GM12878 (cell line): ENCODE measurements around the gene MAPK13. TPM values are rescaled to one million over a fixed set of nuclear protein-coding genes. Genes with fewer than 3 reads are reported as not detected.

Experiments
- ATAC-seq: fragments of 200-7000 bp; cut with Tn5 transposase; 3 replicates; pipeline ENCODE4 v1.9.1; 2020; ENCODE audit warnings: mild to moderate bottlenecking, moderate library complexity
- BruUV-seq: library from RNA; stranded (reverse); fragments of 400-500 nt; replicated peaks from 2 replicates; lab custom pipeline; 2021; lab: Mats Ljungman, UMichigan
- CTCF ChIA-PET: fragments of 300-600 bp; sonication (Branson Sonifier 250); formaldehyde crosslinking; extraction: SDS; loops from one replicate; lab custom pipeline; 2021; ENCODE audit warnings: inconsistent platforms; lab: Yijun Ruan, JAX
- POLR2A ChIA-PET: fragments of 350-600 bp; formaldehyde crosslinking; extraction: SDS; loops from one replicate; lab custom pipeline; 2021; ENCODE audit warnings: inconsistent platforms; lab: Charles Lee
- RAD21 ChIA-PET: fragments of 300-600 bp; sonication (Branson Sonifier 250); formaldehyde crosslinking; loops from one replicate; lab custom pipeline; 2023; ENCODE audit warnings: antibody characterized with exemption; ENCODE audit not compliant: unreplicated experiment; lab: Charles Lee
- SMC1A ChIA-PET: fragments of 300-600 bp; sonication (Branson Sonifier 250); formaldehyde crosslinking; loops from one replicate; lab custom pipeline; 2023; ENCODE audit not compliant: unreplicated experiment, uncharacterized antibody; lab: Charles Lee
- DNase-seq: peaks from one replicate; pipeline ENCODE4 v3.0.0-alpha.2; 2011; ENCODE audit warnings: low read depth, low spot score
- FAIRE-seq: peaks from 3 replicates; lab custom pipeline; 2011; peaks lifted over from hg19 to GRCh38; lab: Jason Lieb, UNC
- H2AFZ ChIP-seq: 2 replicates; pipeline ENCODE4 v1.6.0; 2011; ENCODE audit warnings: low read depth, low read length, control low read depth; ENCODE audit not compliant: control insufficient read depth
- H3K27ac ChIP-seq: 2 replicates; pipeline ENCODE4 v1.5.1; 2011; ENCODE audit warnings: control low read depth; ENCODE audit not compliant: control insufficient read depth, insufficient read depth
- H3K27me3 ChIP-seq, 2 experiments: replicated peaks in 1 of 2; 2 replicates each; pipeline versions ENCODE4 v1.6.0 to v1.6.1; 2011; ENCODE audit warnings: low read length in 1 of 2; ENCODE audit not compliant: control insufficient read depth in 2 of 2, insufficient read depth in 2 of 2
- H3K36me3 ChIP-seq, 2 experiments: 2 replicates each; pipeline ENCODE4 v1.5.1; 2011; ENCODE audit warnings: low read length in 1 of 2; ENCODE audit not compliant: control insufficient read depth in 2 of 2, insufficient read depth in 2 of 2
- H3K4me1 ChIP-seq: 2 replicates; pipeline ENCODE4 v1.6.1; 2011; ENCODE audit warnings: mild to moderate bottlenecking, low read length, moderate library complexity, mixed read lengths; ENCODE audit not compliant: control insufficient read depth, insufficient read depth
- H3K4me2 ChIP-seq: 2 replicates; pipeline ENCODE4 v1.6.0; 2011; ENCODE audit warnings: control low read depth; ENCODE audit not compliant: control insufficient read depth, insufficient read depth
- H3K4me3 ChIP-seq: fragments of 200-600 bp; sonication (generic); 2 replicates; pipeline ENCODE4 v1.5.1; 2016
- H3K79me2 ChIP-seq: 2 replicates; pipeline ENCODE4 v1.6.0; 2011; ENCODE audit warnings: low read length; ENCODE audit not compliant: control insufficient read depth, insufficient read depth
- H3K9ac ChIP-seq: 2 replicates; pipeline ENCODE4 v1.8.0; 2011; ENCODE audit warnings: low read length, control low read depth, mixed read lengths; ENCODE audit not compliant: control insufficient read depth, insufficient read depth
- H3K9me3 ChIP-seq: replicated peaks from 3 replicates; pipeline ENCODE4 v1.5.1; 2011; ENCODE audit warnings: mild to moderate bottlenecking, low read length; ENCODE audit not compliant: control insufficient read depth, insufficient read depth
- H4K20me1 ChIP-seq: 2 replicates; pipeline ENCODE4 v1.6.0; 2011; ENCODE audit not compliant: control insufficient read depth, insufficient read depth
- CREB1 ChIP-seq: IDR thresholded peaks from 2 replicates; pipeline ENCODE4 v1.6.1; 2012; ENCODE audit warnings: low read depth, mild to moderate bottlenecking, inconsistent platforms
- IRF3 ChIP-seq: fragments of 450-650 bp; IDR thresholded peaks from 2 replicates; pipeline ENCODE4 v1.6.1; 2014; ENCODE audit warnings: mild to moderate bottlenecking
- NBN ChIP-seq: fragments of 450-650 bp; IDR thresholded peaks from 2 replicates; pipeline ENCODE4 v1.6.1; 2016
- PAX5 ChIP-seq: IDR thresholded peaks from 2 replicates; pipeline ENCODE4 v1.6.1; 2011; ENCODE audit warnings: low read depth, low read length, borderline replicate concordance
- RELA ChIP-seq: fragments of 450-650 bp; IDR thresholded peaks from 2 replicates; pipeline ENCODE4 v1.8.0; 2014; ENCODE audit warnings: borderline replicate concordance; ENCODE audit not compliant: partially characterized antibody
- REST ChIP-seq: IDR thresholded peaks from 2 replicates; pipeline ENCODE4 v1.6.1; 2012; ENCODE audit warnings: mild to moderate bottlenecking, low read depth, low read length
- SMARCA5 ChIP-seq: fragments of 450-650 bp; IDR thresholded peaks from 2 replicates; pipeline ENCODE4 v1.6.1; 2017; ENCODE audit warnings: mild to moderate bottlenecking
- ZBTB40 ChIP-seq: fragments of 450-650 bp; IDR thresholded peaks from 2 replicates; pipeline ENCODE4 v1.6.1; 2016; ENCODE audit warnings: mild to moderate bottlenecking, moderate library complexity, borderline replicate concordance
- ZNF207 ChIP-seq: fragments of 450-650 bp; IDR thresholded peaks from 2 replicates; pipeline ENCODE4 v1.6.1; 2014; ENCODE audit warnings: antibody characterized with exemption, mild to moderate bottlenecking, borderline replicate concordance
- WGBS: methylation state at CpG from one replicate; pipeline ENCODE4 v1.1.6; 2016; ENCODE audit warnings: low lambda C conversion rate; ENCODE audit not compliant: insufficient replicate concordance, insufficient coverage; ENCODE audit errors: missing lambda C conversion rate; 5-methylcytosine and 5-hydroxymethylcytosine counted together
- in situ Hi-C: fragments of 300-500 bp; cut with MboI; formaldehyde crosslinking; loops from 9 replicates; pipeline ENCODE4 v1.14.3; 2018; ENCODE audit warnings: mixed read lengths
- intact Hi-C: fragments of 100-400 bp; cut with micrococcal nuclease; formaldehyde crosslinking; loops from one replicate; pipeline ENCODE4 v1.14.2; 2022; ENCODE audit not compliant: unreplicated experiment
- polyA plus RNA-seq, 11 experiments: library from polyadenylated mRNA; depleted of rRNA in 4 of 11; unstranded in 6 of 11; stranded (reverse) in 5 of 11; fragments of >200 nt; fragmentation: Nextera tagmentation in 4 of 11; fragmentation: Illumina TruSeq in 1 of 11; extraction: Ambion mirVana in 4 of 11; extraction: Trizol in 1 of 11; gene quantifications; 1 replicate in 1 of 11; 2 replicates in 10 of 11; pipeline versions ENCODE4 v1.2.1 to v1.2.3, GENCODE V29; 2011 to 2016; ENCODE audit warnings: inconsistent platforms in 2 of 11, missing spikeins in 2 of 11, low read depth in 1 of 11
- total RNA-seq, 4 experiments: library from RNA; depleted of rRNA in 3 of 4; stranded (reverse); fragments of >200 nt in 3 of 4; fragmentation: Illumina TruSeq in 1 of 4; extraction: Trizol in 1 of 4; gene quantifications; 2 replicates each; pipeline versions ENCODE4 v1.2.1 to v1.2.3, GENCODE V29; 2013 to 2021

The MAPK13 gene
- total and polyA plus RNA-seq, 10 of the 15 experiments (the other 5 are each of a cell fraction or from before 2014, with no cell fraction given), result 1.8 to 48.0 (median 37.5) TPM

GRCh38 chr6:36110050-36110449 lies 20.3 kb upstream of the MAPK13 start (continued):
- no peak for TF ChIP-seq ZBTB40

- Histone ChIP-seq H3K4me3 (no peak overlapping the region), H3K36me3 (peaks cover 1 to 13% of the 10 kb centered on the region in 2 experiments; a peak in 3 of 4 replicates), H2AFZ (no peak overlapping the region), H4K20me1 (no peaks in the 10 kb centered on the region), H3K9ac (no peak overlapping the region), H3K4me1 (peaks cover 39% of the 10 kb centered on the region), H3K27ac (no peak overlapping the region), H3K27me3 (no peaks in the 10 kb centered on the region), H3K79me2 (no peaks in the 10 kb centered on the region), H3K9me3 (no peaks in the 10 kb centered on the region), H3K4me2 (no peak overlapping the region)
- SMC1A ChIA-PET, result interaction anchor here (1.0 to 1.3 kb wide), 2 partner anchors 37 to 81 kb away, joined by 3 read pairs; no protein-coding TSS in a partner anchor
- FAIRE-seq (no peak), DNase-seq (no peak), ATAC-seq (no peak)
- POLR2A ChIA-PET, result interaction anchor here (1.0 kb wide), 1 partner anchor 9 kb away, joined by 3 read pairs; no protein-coding TSS in a partner anchor
- TF ChIP-seq RELA, result no peak
- TF ChIP-seq NBN, result no peak
- TF ChIP-seq PAX5, result no peak
- no peak for TF ChIP-seq ZNF207
- TF ChIP-seq REST, result no peak
- no peak for TF ChIP-seq SMARCA5
- no peak for TF ChIP-seq IRF3
- TF ChIP-seq CREB1, result no peak
- CTCF ChIA-PET, result interaction anchor here (4.0 to 4.1 kb wide), 2 partner anchors 10 to 15 kb away, joined by 21 to 33 read pairs; no protein-coding TSS in a partner anchor
- intact Hi-C loops (no loop called here), in situ Hi-C loops (no loop called here)
- RAD21 ChIA-PET, result interaction anchor here (1.9 kb wide), 1 partner anchor 248 kb away, joined by 5 read pairs; no protein-coding TSS in a partner anchor
- 40% methylated on average over 4 of the region's 4 CpGs for WGBS
- no TSS peak for BruUV-seq
Measured at GRCh38 chr6:36110863-36111262, 19.4 kb upstream of the MAPK13 start.
